ENCODE data around the gene ST8SIA6.

The ST8SIA6 gene

DNA sequence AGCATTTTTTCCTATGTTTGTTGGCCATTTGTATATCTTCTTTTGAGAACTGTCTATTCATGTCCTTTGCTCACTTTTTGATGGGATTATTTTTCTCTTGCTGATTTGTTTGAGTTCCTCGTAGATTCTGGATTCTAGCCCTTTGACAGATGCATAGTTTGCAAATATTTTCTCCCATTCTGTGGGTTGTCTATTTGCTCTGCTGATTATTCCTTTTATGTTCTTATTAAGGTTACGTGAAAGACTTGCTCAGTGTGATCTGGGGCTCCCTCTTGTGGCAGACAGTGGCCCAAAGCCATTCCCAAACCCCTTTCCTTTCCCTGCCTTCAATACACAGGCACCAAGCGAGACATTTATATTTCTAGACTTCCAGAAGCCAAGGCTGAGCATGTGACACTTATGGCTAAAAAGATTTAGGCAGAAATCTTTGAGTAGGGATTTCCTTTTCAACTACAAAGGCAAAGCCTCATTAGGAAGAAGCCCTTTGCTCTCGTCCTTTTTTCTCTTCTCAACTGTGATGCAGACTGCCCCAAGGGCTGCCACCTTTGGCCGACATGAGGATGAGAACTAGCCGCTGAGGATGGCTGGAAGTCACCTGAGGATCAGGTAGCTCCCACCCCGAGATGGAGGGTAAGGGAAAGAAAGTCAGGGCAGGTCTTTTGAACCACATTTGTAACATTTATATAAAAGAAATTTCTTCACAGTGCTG lies 23.6 kb downstream of the ST8SIA6 start:
- Histone ChIP-seq H3K79me2 (ENCODE audit: insufficient read depth, low read length) (no peaks in the 10 kb centered on the region), H3K4me3 (ENCODE audit: low read length, poor library complexity, severe bottlenecking) (no peak overlapping the region), H3K36me3 (ENCODE audit: insufficient read depth, low read length) (no peaks in the 10 kb centered on the region), H3K9me2 (replicated peaks; ENCODE audit: low read depth, low read length) (no peaks in the 10 kb centered on the region), H3F3A (ENCODE audit: low read depth) (no peaks in the 10 kb centered on the region), H3K9me3 (ENCODE audit: insufficient read depth, low read depth, low read length) (no peaks in the 10 kb centered on the region), H3K4me1 (ENCODE audit: insufficient read depth, low read length, poor library complexity, severe bottlenecking) (peaks cover 38% of the 10 kb centered on the region), H3K9ac (ENCODE audit: low read depth, low read length, poor library complexity, severe bottlenecking) (no peak overlapping the region), H2AFZ (ENCODE audit: low read length) (no peak overlapping the region), H4K20me1 (ENCODE audit: insufficient read depth, low read length, poor library complexity, severe bottlenecking) (no peaks in the 10 kb centered on the region), H3K4me2 (ENCODE audit: low read depth, low read length, poor library complexity, severe bottlenecking) (no peak overlapping the region), H3K27me3 (ENCODE audit: insufficient read depth, low read length, poor library complexity, severe bottlenecking) (no peaks in the 10 kb centered on the region)
- no peak for TF ChIP-seq EZH2phosphoT487 (IDR thresholded peaks at IDR 0.05; ENCODE audit: borderline replicate concordance)
- TF ChIP-seq, protein P1, sequence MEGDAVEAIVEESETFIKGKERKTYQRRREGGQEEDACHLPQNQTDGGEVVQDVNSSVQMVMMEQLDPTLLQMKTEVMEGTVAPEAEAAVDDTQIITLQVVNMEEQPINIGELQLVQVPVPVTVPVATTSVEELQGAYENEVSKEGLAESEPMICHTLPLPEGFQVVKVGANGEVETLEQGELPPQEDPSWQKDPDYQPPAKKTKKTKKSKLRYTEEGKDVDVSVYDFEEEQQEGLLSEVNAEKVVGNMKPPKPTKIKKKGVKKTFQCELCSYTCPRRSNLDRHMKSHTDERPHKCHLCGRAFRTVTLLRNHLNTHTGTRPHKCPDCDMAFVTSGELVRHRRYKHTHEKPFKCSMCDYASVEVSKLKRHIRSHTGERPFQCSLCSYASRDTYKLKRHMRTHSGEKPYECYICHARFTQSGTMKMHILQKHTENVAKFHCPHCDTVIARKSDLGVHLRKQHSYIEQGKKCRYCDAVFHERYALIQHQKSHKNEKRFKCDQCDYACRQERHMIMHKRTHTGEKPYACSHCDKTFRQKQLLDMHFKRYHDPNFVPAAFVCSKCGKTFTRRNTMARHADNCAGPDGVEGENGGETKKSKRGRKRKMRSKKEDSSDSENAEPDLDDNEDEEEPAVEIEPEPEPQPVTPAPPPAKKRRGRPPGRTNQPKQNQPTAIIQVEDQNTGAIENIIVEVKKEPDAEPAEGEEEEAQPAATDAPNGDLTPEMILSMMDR (conservative IDR thresholded peaks at IDR 0.05; ENCODE audit: low read length) = peak; percentile 94

DNA sequence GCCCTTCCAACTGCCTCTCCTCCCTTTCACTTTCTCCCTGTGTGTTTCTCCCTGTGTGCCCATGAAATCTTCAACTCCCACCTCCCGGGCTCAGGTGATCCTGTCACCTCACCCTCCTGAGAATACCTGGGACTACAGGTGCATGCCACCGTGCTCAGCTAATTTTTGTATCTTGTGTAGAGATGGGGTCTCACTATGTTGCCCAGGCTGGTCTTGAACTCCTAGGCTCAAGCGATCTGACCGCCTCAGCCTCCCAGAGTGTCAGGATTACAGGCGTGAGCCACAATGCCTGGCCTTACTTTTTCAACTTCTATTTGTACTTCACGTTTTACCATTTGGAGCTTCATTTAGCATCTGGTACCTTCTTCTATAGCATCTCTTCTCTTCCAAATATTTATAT lies 24.9 kb downstream of the ST8SIA6 start:
- Histone ChIP-seq H3K4me3 (ENCODE audit: low read length, poor library complexity, severe bottlenecking) (peak overlapping the region; percentile 64), H3K27me3 (ENCODE audit: insufficient read depth, low read length, poor library complexity, severe bottlenecking) (no peaks in the 10 kb centered on the region), H3K9me2 (replicated peaks; ENCODE audit: low read depth, low read length) (no peaks in the 10 kb centered on the region), H3K4me2 (ENCODE audit: low read depth, low read length, poor library complexity, severe bottlenecking) (peak overlapping the region; percentile 85), H3F3A (ENCODE audit: low read depth) (no peaks in the 10 kb centered on the region), H2AFZ (ENCODE audit: low read length) (no peak overlapping the region), H3K36me3 (ENCODE audit: insufficient read depth, low read length) (no peaks in the 10 kb centered on the region), H3K9me3 (ENCODE audit: insufficient read depth, low read depth, low read length) (no peaks in the 10 kb centered on the region), H3K4me1 (ENCODE audit: insufficient read depth, low read length, poor library complexity, severe bottlenecking) (peaks cover 46% of the 10 kb centered on the region), H3K79me2 (ENCODE audit: insufficient read depth, low read length) (no peaks in the 10 kb centered on the region), H4K20me1 (ENCODE audit: insufficient read depth, low read length, poor library complexity, severe bottlenecking) (no peaks in the 10 kb centered on the region), H3K9ac (ENCODE audit: low read depth, low read length, poor library complexity, severe bottlenecking) (peak overlapping the region; percentile 57)
- TF ChIP-seq, protein P1 (conservative IDR thresholded peaks at IDR 0.05; ENCODE audit: low read length) = no peak
- TF ChIP-seq EZH2phosphoT487 (IDR thresholded peaks at IDR 0.05; ENCODE audit: borderline replicate concordance) = no peak

DNA sequence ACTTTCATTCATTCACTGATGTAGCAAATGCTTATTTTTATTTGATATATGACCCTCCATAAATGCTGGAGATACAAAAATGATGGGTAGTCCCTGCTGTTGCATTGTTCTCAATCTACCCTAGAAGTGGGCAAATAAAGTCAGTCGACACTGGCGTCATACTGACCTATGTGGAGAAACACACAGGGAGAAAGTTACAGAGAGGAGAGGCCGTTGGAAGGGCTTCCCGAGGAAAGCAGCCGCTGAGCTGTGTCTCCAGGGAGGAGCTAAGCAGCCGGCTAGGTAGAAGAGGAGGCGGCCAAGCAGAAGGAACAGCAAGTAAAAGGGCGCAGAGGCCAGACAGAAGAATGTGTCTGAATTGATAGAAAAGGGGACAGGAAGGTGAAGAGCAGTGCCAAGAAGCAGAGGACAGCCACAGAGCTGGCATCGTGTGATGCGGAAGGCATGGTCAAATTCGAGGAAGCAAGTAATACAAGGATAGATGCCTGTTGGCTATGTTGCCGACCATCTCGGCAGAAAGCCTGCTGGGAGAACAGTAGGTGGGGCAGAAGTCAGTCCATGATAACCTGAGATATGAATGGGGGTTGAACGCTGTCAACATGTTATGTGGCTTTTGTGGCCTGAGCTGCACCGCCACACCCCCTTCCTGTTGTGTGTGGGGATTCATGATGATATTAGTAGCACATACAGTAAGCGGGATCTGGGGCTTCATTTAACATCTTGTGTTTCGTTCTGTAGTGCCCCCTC lies 25.9 kb downstream of the ST8SIA6 start:
- Histone ChIP-seq H4K20me1 (ENCODE audit: insufficient read depth, low read length, poor library complexity, severe bottlenecking) (no peaks in the 10 kb centered on the region), H3K9me2 (replicated peaks; ENCODE audit: low read depth, low read length) (no peaks in the 10 kb centered on the region), H3K36me3 (ENCODE audit: insufficient read depth, low read length) (no peaks in the 10 kb centered on the region), H3K79me2 (ENCODE audit: insufficient read depth, low read length) (no peaks in the 10 kb centered on the region), H3K4me2 (ENCODE audit: low read depth, low read length, poor library complexity, severe bottlenecking) (peak overlapping the region; percentile 85), H3K9me3 (ENCODE audit: insufficient read depth, low read depth, low read length) (no peaks in the 10 kb centered on the region), H2AFZ (ENCODE audit: low read length) (peak overlapping the region; percentile 96), H3K4me1 (ENCODE audit: insufficient read depth, low read length, poor library complexity, severe bottlenecking) (peaks cover 51% of the 10 kb centered on the region), H3K9ac (ENCODE audit: low read depth, low read length, poor library complexity, severe bottlenecking) (peak overlapping the region; percentile 57), H3K27me3 (ENCODE audit: insufficient read depth, low read length, poor library complexity, severe bottlenecking) (no peaks in the 10 kb centered on the region), H3F3A (ENCODE audit: low read depth) (no peaks in the 10 kb centered on the region), H3K4me3 (ENCODE audit: low read length, poor library complexity, severe bottlenecking) (peak overlapping the region; percentile 64)
- TF ChIP-seq, protein P1 (conservative IDR thresholded peaks at IDR 0.05; ENCODE audit: low read length) = no peak
- no peak for TF ChIP-seq EZH2phosphoT487 (IDR thresholded peaks at IDR 0.05; ENCODE audit: borderline replicate concordance)

Measured in Loucy (cell line).